ENCODE measurements around the gene CD200. TPM values are rescaled to one million over a fixed set of nuclear protein-coding genes. Genes with fewer than 3 reads are reported as not detected.
"Not testable (repeated sequence)": the region's sequence is repeated elsewhere in the genome, so short reads cannot be mapped to it uniquely, and the experiment has no call there.

Gene CD200
- polyA plus RNA-seq, 1 donor, result 10.7 TPM

- DNase-seq, result peak; percentile 76
Measured at GRCh38 chr3:112362221-112362620, 29.3 kb downstream of the CD200 start.

DNA sequence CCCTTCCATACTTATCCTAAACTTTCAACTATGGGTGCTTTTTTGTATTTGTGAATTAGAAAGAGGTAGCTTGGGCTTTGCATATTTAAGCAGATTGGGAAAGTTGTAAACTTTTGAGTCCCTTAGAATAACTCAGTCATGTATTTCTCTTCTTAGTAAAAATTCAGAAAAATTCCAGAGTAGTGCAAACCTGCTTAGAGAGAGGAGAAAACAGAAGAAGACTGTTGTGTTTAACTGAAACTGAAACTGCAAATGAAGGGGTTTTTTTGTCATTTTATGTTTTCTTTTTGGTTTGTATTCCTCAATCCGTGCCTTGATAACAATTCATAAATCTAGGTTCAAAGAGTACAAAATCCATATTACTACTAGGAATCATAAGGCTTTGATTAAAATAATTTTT is 31.3 kb downstream of the CD200 start:
- no peak for DNase-seq

DNA sequence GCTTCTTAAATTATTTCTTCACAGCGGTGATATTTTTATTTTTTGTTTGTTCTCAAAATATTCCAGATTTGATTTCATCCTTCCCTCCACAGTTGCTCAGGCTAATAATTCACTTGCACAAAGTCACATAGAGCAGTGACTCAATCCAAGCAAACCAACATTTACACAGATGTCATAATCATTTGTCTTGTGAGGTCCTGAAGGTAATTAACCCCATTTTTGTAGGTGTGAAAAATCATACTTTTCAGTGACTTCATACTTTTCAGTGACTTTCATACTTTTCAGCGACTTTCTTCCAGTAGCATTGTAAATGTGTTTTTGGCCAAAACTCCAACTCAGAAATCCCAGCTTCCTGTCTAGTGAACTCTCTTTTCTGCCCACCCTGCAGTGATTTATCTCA is 32.1 kb downstream of the CD200 start:
- DNase-seq, result no peak

DNA sequence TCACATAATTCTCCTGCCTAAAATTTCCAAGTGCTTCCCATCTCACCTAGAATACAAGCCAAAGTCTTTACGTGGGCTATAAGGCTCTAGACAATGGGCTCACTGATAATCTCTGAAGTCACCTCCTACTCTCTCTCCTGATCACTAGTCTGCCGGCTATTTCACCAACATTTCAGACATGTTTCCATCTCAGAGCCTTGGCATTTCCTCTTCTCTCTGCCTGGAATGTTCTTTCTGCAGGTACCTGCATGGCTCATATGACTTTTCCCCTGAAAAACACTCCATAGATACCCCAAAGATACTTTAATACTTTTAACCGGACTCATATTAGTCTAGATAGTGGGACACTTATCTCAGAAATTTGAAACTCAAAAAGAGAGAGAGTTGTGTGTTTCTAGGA is 32.7 kb downstream of the CD200 start:
- DNase-seq, result no peak

DNA sequence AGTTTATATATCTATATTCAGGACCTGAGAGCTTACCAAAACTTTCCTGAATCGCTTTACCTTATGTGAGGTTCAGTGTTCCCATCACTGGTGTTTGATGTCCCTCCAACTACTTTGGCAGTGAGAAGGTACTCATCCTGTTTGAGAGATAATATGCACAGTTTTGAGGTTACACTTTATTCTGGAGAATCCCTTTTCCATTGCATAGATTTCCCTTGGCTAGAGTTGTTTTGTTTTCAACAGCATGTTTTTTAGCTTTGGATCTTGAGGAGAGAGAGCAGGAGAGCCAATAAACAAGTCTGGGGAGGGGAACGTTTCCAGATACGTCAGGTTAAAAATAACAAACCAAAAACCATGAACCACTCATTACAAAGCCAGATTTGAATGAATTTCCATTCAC is 33.6 kb downstream of the CD200 start:
- DNase-seq, result peak; percentile 88

GRCh38 chr3:112371569-112371968 is 38.6 kb downstream of the CD200 start:
- no peak for DNase-seq

GRCh38 chr3:112372396-112372795 is 39.4 kb downstream of the CD200 start:
- DNase-seq, result no peak

GRCh38 chr3:112373476-112373875 is 40.5 kb downstream of the CD200 start:
- no peak for DNase-seq

- DNase-seq, result no peak
Measured at GRCh38 chr3:112373924-112374323, 41.0 kb downstream of the CD200 start.

- DNase-seq, result no peak
Measured at GRCh38 chr3:112374333-112374734, 41.4 kb downstream of the CD200 start.

DNA sequence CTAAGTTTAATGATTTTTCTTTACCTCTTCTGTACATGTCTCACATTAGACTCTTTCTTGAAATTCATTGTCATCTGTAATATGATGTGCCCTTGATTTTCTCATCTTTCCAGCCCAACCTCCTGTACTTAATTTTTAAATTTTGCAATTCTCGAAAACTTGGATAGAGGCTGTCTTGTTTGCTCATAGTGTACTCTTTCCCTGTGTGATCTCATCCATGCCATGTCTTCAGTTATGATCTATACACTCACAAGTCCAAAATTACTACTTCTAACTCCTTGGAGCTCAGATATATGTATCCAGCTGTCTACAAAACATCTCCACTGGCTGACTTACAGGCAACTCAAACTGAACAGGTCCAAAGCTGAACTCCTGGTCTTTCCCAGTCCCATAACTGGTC is 42.2 kb downstream of the CD200 start:
- DNase-seq, result no peak

DNA sequence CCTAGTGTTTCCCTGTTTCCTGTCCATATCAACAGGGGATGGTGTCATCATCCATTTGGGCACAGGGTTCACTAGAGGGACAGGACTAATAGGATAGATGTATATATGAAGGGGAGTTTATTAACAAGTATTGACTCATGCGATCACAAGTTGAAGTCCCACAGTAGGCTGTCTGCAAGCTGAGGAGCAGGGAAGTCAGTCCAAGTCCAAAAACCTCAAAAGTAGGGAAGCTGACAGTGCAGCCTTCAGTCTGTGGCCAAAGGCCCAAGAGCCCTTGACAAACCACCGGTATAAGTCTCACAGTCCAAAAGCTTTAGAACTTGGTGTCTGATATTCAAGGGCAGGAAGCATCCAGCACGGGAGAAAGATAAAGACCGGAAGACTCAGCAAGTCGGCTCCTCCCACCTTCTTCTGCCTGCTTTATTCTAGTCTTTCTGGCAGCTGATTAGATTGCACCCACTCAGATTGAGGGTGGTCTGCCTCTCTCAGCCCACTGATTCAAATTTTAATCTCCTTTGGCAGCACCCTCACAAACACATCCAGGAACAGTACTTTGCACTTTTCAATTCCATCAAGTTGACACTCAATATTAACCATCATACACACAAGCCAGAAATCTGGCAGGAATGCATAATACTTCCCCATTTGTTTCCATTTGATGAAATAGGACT is 43.4 kb downstream of the CD200 start:
- DNase-seq, result no peak

- no peak for DNase-seq
Measured at GRCh38 chr3:112376992-112377391, 44.0 kb downstream of the CD200 start.

GRCh38 chr3:112377568-112378071 is 44.7 kb downstream of the CD200 start:
- DNase-seq, result no peak

DNA sequence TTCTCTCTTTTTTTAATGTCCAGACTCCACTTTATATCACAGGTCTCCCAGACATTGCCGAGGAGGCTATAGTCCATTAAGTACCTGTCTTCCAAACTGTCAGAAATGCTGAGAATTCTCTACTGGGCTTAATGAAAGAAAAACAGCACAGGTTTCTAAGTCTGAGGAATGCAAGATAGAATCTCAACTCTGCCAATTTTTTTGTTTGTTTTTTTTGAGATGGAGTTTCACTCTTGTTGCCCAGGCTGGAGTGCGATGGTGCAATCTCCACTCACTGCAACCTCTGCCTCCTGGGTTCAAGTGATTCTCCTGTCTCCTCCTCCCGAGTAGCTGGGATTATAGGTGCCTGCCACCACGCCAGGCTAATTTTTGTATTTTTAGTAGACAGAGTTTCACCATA is 45.4 kb downstream of the CD200 start:
- DNase-seq, result not testable (repeated sequence)

DNA sequence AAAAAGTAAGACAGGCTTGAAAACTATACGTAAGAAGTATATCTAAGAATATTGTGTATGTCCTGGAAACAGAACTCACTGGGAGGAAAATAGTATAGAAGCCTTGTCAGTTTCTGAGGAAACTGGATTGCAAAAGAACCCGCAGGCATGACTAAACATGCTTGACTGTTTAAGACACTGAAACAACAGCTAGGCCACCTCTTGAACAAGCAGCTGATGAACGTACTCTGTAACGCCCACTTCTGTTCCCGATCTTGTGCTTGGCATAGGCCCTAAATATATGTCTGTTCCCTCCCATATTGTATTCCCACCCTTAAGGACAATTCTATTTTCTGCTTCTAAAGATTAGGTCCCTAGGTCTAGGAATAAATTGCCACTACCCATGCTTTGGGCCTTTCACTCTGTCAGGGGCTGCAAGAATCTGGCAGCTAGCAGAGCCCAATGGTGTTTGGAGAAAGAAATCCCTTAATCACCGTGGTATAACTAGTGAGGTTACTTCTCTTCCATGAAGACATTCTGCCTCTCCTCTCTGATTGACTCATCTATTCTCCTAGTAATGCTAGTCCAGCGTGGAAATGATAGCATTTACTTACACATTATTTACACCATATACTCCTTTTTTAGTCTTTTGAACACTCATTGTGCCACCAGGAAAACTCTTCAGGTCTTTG is 46.2 kb downstream of the CD200 start:
- no peak for DNase-seq

DNA sequence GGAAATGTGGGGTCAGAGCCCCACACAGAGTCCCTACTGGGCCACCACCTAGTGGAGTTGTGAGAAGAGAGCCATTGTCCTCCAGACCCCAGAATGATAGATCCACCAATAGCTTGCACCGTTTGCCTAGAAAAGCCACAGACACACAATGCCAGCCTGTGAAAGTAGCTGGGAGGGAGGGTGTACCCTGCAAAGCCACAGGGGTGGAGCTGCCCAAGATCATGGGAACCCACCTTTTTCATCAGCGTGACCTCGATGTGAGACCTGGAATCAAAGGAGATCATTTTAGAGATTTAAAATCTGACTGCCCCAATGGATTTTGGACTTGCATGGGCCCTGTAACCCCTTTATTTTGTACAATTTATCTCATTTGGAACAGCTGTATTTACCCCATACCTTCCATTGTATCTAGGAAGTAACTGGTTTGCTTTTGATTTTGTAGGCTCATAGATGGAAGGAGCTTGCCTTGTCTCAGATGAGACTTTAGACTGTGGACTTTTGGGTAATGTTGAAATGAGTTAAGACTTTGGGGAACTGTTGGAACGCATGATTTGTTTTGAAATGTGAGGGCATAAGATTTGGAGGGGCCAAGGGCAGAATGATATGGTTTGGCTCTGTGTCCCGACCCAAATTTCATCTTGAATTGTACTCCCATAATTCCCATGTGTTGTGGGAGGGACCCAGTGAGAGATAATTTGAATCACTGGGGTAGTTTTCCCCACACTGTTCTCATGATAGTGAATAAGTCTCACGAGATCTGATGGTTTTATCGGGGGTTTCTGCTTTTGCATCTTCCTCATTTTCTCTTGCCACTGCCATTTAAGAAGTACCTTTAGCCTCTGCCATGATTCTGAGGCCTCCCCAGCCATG is 49.0 kb downstream of the CD200 start:
- DNase-seq, result no peak

DNA sequence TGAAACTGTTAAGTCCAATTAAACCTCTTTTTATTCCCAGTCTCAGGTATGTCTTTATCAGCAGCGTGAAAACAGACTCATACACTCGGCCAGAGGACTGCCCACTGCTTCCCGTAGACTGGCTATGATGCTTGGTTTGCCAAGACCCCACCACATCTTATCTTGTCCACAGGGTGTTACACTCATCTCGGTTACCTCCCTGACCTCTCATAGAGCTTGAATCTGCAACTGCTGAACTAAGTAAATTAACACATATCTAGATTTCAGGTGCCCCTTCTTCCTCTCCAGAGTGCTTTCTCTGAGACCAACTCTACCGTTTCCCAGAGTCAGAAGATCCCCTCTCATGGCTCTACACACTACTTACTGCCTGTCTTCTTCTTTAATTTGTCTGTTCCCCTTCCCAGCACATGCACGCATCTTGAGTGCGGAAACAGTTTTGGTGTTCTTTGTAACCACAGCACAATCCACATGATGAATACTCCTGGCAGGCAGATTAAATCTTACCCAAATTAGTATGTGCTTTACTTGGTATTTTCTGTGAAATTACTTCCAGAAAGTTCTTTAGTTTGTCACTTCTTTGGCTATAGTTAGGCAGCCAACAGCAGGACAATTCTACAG is 49.7 kb downstream of the CD200 start:
- DNase-seq, result no peak

GRCh38 chr3:112384769-112385168 is 51.8 kb downstream of the CD200 start:
- no peak for DNase-seq

DNA sequence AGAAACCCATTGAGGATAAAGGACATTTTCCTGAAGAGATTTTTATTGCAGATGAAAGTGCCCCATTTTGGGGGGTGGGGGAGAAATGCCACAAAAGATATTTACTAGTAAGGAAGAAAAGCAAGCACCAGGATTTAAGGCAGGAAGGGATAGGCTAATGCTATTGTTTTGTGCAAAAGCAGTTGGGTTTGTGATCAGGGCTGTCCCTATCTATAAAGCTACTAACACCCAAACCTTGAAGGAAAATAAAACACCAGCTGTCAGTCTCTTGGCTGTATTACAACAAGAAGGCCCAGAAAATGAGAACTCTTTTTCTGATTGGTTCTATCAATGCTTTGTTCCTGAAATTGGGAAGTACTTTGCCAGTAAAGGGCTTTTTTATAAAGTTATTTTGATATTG is 56.0 kb downstream of the CD200 start:
- no peak for DNase-seq

GRCh38 chr3:112389961-112390360 is 57.0 kb downstream of the CD200 start:
- DNase-seq, result no peak

DNA sequence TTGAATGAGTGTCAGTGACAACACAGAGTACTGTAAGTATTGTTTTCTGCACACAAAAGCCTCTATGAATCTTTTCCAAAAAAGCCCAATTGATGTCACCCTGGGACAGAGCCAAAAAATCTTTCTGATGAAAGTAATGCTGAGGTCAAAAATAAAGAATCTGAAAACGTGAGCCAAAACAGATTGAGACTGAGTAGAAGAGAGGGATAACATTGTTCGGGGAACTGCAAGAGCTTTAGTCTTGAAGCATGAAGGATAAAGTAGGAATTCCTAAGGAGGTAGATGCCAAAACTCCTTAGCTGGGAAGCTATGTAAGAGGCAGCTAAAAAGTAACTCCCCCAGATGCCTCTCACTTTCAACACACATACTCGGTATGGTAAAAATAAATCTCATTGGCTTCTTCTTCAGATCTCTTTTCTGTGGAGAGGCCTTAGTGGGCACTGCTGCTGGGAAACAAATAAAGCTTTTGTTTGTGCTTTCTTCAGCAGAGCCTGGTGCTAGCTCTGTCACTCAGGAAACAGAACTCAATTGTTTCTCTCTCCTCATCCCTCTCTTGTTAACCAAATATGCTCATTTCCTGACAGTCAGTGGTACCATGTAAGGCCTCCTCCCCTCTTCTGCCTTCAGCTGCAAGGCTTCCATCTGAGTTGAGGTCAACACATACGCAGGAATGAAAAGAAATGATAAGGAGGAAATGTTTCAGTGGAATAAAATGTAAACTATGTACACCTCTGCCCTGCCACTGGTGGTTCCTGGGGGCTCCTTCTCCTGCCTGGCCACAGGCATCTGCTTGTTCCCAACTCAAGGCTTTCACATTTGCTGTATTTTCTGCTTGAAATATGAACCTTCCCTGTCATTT is 58.1 kb downstream of the CD200 start:
- peak; percentile 69 for DNase-seq

Data from hindlimb muscle (tissue), 1 donor.